ENCODE data around the gene BRI3. TPM values are rescaled to one million over a fixed set of nuclear protein-coding genes. Genes with fewer than 3 reads are reported as not detected.

The BRI3 gene
- total and polyA plus RNA-seq, 2 of the 4 experiments (the other 2 are of a cell fraction): 24.7 to 68.3 TPM

- ATAC-seq (ENCODE audit: low read depth) (no peak), DNase-seq (no peak)
- Histone ChIP-seq H3K4me2 (ENCODE audit: low read depth, low read length) (no peak overlapping the region), H2AK5ac (ENCODE audit: low read depth, low read length) (no peak overlapping the region), H3K4me3 (ENCODE audit: insufficient read depth, low read depth, low read length) (no peak overlapping the region), H3K36me3 (ENCODE audit: control insufficient read depth, insufficient read depth, low read length) (peaks cover 15% of the 10 kb centered on the region), H2BK5ac (ENCODE audit: low read depth, low read length, poor library complexity, severe bottlenecking) (no peak overlapping the region), H2AK9ac (replicated peaks; ENCODE audit: low read depth, low read length, poor library complexity) (no peak overlapping the region), H3K14ac (replicated peaks; ENCODE audit: low read depth, low read length) (no peak overlapping the region), H3K9me1 (ENCODE audit: insufficient read depth, low read length) (no peaks in the 10 kb centered on the region), H3K79me1 (ENCODE audit: low read depth in 1 of 2, low read length in 2 of 2) (peaks cover 19 to 37% of the 10 kb centered on the region in 2 experiments), H4K5ac (ENCODE audit: low read depth, low read length) (no peak overlapping the region), H4K20me1 (ENCODE audit: insufficient read depth, low read length) (no peaks in the 10 kb centered on the region; the same call in 1 of the 2 replicates), H3K27me3 (ENCODE audit: control insufficient read depth, insufficient read depth, low read length) (no peaks in the 10 kb centered on the region), H3K9me3 (ENCODE audit: control insufficient read depth, insufficient read depth, low read length) (no peaks in the 10 kb centered on the region), H3K4ac (ENCODE audit: low read depth, low read length) (no peak overlapping the region), H2AFZ (replicated peaks; ENCODE audit: low read length, poor library complexity) (no peak overlapping the region), H4K91ac (ENCODE audit: insufficient read depth, low read depth, low read length) (no peak overlapping the region), H2BK15ac (ENCODE audit: low read depth, low read length) (no peak overlapping the region), H3K4me1 (ENCODE audit: control insufficient read depth, insufficient read depth, low read length) (peaks cover 4% of the 10 kb centered on the region), H2BK120ac (ENCODE audit: low read depth, low read length) (no peak overlapping the region), H3K9ac (ENCODE audit: low read depth, low read length) (no peak overlapping the region), H3K23ac (ENCODE audit: low read depth, low read length) (no peak overlapping the region), H2BK20ac (ENCODE audit: low read depth, low read length) (no peak overlapping the region), H3K27ac (ENCODE audit: insufficient read depth, low read length) (no peak overlapping the region), H4K8ac (ENCODE audit: low read depth in 2 of 2, low read length in 2 of 2) (no peak overlapping the region), H3K56ac (ENCODE audit: extremely low read depth, insufficient read depth, low read length) (no peak overlapping the region), H3K18ac (ENCODE audit: low read depth, low read length) (no peak overlapping the region)
- 80% methylated on average over 2 of the region's 6 CpGs; no CpG with 5 or more reads in 1 of the 2 experiments for WGBS, 2 experiments (ENCODE audit: extremely low coverage in 2 of 2, insufficient read length in 1 of 2)
- ChIA-PET CTCF (interaction anchor here (0.7 kb wide), 1 partner anchor 236 kb away, joined by 4 read pairs; no protein-coding TSS in a partner anchor), POLR2A (ENCODE audit: unreplicated experiment) (no interaction called here)
- in situ Hi-C loops (cut with MboI; ENCODE audit: low sequenced_read_pairs): no loop called here
- TF ChIP-seq BHLHE40 (IDR thresholded peaks at IDR 0.05; ENCODE audit: low read depth, low read length): no peak
- no peak for TF ChIP-seq USF2 (IDR thresholded peaks at IDR 0.05; ENCODE audit: low read depth, low read length)
- no peak for TF ChIP-seq SMC3 (IDR thresholded peaks at IDR 0.05; ENCODE audit: low read depth, low read length)
- dilution Hi-C loops (cut with HindIII; ENCODE audit: low sequenced_read_pairs, unreplicated experiment): no loop called here
- intact Hi-C loops (cut with micrococcal nuclease): no loop called here
- BruUV-seq (replicated peaks): no TSS peak
These were observed 23.8 kb upstream of the BRI3 start for GRCh38 chr7:98257701-98258100.

Measured in IMR-90 (cell line).